Liver (tissue), 3 donors: ENCODE data around the gene RPH3AL.

Experiments used
- CTCF ChIP-seq: fragments of 150-350 bp; IDR thresholded peaks from 2 replicates; pipeline ENCODE4 v1.5.1; 2017; ENCODE audit warnings: improper control_type of control experiment, low read depth, low read length; ENCODE audit not compliant: missing input control
- HNF4G ChIP-seq: IDR thresholded peaks from 2 replicates; pipeline ENCODE4 v1.6.1; 2016; ENCODE audit warnings: antibody characterized with exemption
- NR2F2 ChIP-seq: IDR thresholded peaks from 2 replicates; pipeline ENCODE4 v1.6.1; 2016; ENCODE audit warnings: antibody characterized with exemption
- REST ChIP-seq: IDR thresholded peaks from 2 replicates; pipeline ENCODE4 v1.6.1; 2016; ENCODE audit warnings: antibody characterized with exemption, mild to moderate bottlenecking
- SP1 ChIP-seq: IDR thresholded peaks from 2 replicates; pipeline ENCODE4 v1.6.1; 2018; ENCODE audit warnings: antibody characterized with exemption, mild to moderate bottlenecking
- ZBTB33 ChIP-seq: IDR thresholded peaks from 2 replicates; pipeline ENCODE4 v1.6.1; 2016; ENCODE audit warnings: antibody characterized with exemption
- donor health status: healthy.
- donor health status: healthy.

GRCh38 chr17:280901-281300 lies 71.7 kb downstream of the RPH3AL start:
- TF ChIP-seq NR2F2 (no peak), CTCF (no peak), REST (no peak), ZBTB33 (no peak), HNF4G (no peak), SP1 (no peak)
